Adipocyte (in vitro differentiated cells): ENCODE measurements around the gene AMN.

Experiments
- DNase-seq: peaks from one replicate; pipeline ENCODE4 v3.0.0-alpha.2; 2015; ENCODE audit warnings: low read depth
- H3K27me3 ChIP-seq: replicated peaks from 2 replicates; pipeline ENCODE4 v1.7.0; 2013; ENCODE audit warnings: mild to moderate bottlenecking, low read length, moderate library complexity; ENCODE audit not compliant: control insufficient read depth, insufficient read depth
- H3K36me3 ChIP-seq: 2 replicates; pipeline ENCODE4 v1.7.0; 2013; ENCODE audit warnings: low read length, mild to moderate bottlenecking, moderate library complexity; ENCODE audit not compliant: control insufficient read depth, insufficient read depth, severe bottlenecking
- H3K4me1 ChIP-seq: 2 replicates; pipeline ENCODE4 v1.7.0; 2013; ENCODE audit warnings: mild to moderate bottlenecking, low read length, moderate library complexity; ENCODE audit not compliant: control insufficient read depth, insufficient read depth
- H3K4me3 ChIP-seq: 2 replicates; pipeline ENCODE4 v1.7.0; 2013; ENCODE audit warnings: mild to moderate bottlenecking, low read length, moderate library complexity
- H3K9ac ChIP-seq: 2 replicates; pipeline ENCODE4 v1.7.0; 2013; ENCODE audit warnings: mild to moderate bottlenecking, low read length, moderate library complexity
- H3K9me3 ChIP-seq: 2 replicates; pipeline ENCODE4 v1.7.0; 2013; ENCODE audit warnings: mild to moderate bottlenecking, low read length, moderate library complexity; ENCODE audit not compliant: control insufficient read depth

The AMN gene

GRCh38 chr14:102979406-102979805 lies 56.9 kb downstream of the AMN start:
- Histone ChIP-seq H3K4me3 (no peak overlapping the region), H3K27me3 (no peaks in the 10 kb centered on the region), H3K9me3 (no peaks in the 10 kb centered on the region), H3K4me1 (peaks cover 11% of the 10 kb centered on the region), H3K9ac (no peak overlapping the region), H3K36me3 (peaks cover 83% of the 10 kb centered on the region)
- DNase-seq: no peak

DNA sequence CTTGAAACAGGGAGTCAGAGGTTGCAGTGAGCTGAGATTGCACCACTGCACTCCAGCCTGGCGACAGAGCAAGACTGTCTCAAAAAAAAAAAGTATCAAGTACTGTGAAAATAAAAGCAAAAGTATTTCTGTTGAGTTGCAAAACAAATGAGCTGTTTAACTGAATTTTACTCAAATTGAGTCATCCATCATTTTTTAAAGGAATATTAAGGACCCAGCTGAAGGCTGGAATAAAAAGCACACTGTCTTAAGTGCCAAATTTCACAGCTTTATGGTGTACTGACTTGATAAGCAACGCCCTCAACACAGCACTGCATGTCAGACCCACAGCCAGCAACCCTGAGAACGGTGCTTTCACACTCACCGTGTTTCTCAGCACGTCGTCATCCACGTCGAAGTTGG lies 57.9 kb downstream of the AMN start:
- Histone ChIP-seq H3K9me3 (no peaks in the 10 kb centered on the region), H3K36me3 (peaks cover 84% of the 10 kb centered on the region), H3K27me3 (no peaks in the 10 kb centered on the region), H3K4me1 (peaks cover 11% of the 10 kb centered on the region), H3K9ac (no peak overlapping the region), H3K4me3 (no peak overlapping the region)
- DNase-seq: peak; percentile 58
